Lower lobe of right lung (tissue), 2 donors: Measurements from ENCODE around the gene KIF4B. TPM values are rescaled to one million over a fixed set of nuclear protein-coding genes. Genes with fewer than 3 reads are reported as not detected.

Experiments
- ATAC-seq, 2 donors: fragments of 200-7000 bp; cut with Tn5 transposase; one replicate each; pipeline ENCODE4 v1.9.1; 2020 to 2022; ENCODE audit warnings: mild to moderate bottlenecking in 2 of 2, moderate library complexity in 2 of 2
- DNase-seq: peaks from one replicate; pipeline ENCODE4 v3.0.0-alpha.2; 2020
- H3K27ac ChIP-seq: fragments of 200-600 bp; one replicate; pipeline ENCODE4 v1.8.0; 2022
- H3K27me3 ChIP-seq: fragments of 200-600 bp; one replicate; pipeline ENCODE4 v1.8.0; 2022; ENCODE audit warnings: low read depth
- H3K36me3 ChIP-seq: fragments of 200-600 bp; one replicate; pipeline ENCODE4 v1.8.0; 2022; ENCODE audit warnings: mild to moderate bottlenecking
- H3K4me1 ChIP-seq: fragments of 200-600 bp; one replicate; pipeline ENCODE4 v1.8.0; 2022
- H3K4me3 ChIP-seq: fragments of 200-600 bp; one replicate; pipeline ENCODE4 v1.8.0; 2022; ENCODE audit warnings: mild to moderate bottlenecking
- H3K9me3 ChIP-seq: fragments of 200-600 bp; one replicate; pipeline ENCODE4 v1.8.0; 2022
- intact Hi-C: fragments of 100-400 bp; cut with DNase I; formaldehyde crosslinking; loops from one replicate; pipeline ENCODE4 v1.11.0; 2022
- total RNA-seq: library from RNA; stranded (reverse); fragmentation: NEBNext Ultra II Directional; extraction: Animal tissue kit (Norgen Biotek cat#: 25700); gene quantifications from one replicate; pipeline ENCODE4 v1.2.1, GENCODE V29; 2021
- TF ChIP-seq, protein P1 (sequence below): fragments of 200-600 bp; IDR thresholded peaks from one replicate; pipeline ENCODE4 v1.8.0; 2022; ENCODE audit warnings: antibody characterized with exemption, mild to moderate bottlenecking
- donor health status: DM: no; HTN: yes; CAD: no; lungs with severe emphysema.

Gene KIF4B
- total RNA-seq, 1 donor from 2014 or later = not detected

DNA sequence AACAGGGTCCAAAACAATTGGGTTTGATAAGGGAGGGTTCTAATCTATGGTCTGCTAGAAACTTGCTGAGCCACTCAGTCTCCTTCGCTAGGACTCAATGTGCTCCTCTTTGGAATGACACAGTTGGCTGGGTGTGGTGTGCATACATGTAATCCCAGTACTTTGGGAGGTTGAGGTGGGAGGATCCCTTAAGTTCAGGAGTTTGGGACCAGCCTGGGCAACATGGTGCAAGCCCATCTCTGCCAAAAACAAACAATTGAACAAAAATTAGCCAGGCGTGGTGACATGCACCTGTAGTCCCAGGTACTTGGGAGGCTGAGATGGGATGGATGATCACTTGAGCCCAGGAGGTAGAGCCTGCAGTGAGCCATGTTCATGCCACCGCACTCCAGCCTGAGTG is 2.7 kb upstream of the KIF4B start:
- intact Hi-C loops = no loop called here
- TF ChIP-seq, protein P1, sequence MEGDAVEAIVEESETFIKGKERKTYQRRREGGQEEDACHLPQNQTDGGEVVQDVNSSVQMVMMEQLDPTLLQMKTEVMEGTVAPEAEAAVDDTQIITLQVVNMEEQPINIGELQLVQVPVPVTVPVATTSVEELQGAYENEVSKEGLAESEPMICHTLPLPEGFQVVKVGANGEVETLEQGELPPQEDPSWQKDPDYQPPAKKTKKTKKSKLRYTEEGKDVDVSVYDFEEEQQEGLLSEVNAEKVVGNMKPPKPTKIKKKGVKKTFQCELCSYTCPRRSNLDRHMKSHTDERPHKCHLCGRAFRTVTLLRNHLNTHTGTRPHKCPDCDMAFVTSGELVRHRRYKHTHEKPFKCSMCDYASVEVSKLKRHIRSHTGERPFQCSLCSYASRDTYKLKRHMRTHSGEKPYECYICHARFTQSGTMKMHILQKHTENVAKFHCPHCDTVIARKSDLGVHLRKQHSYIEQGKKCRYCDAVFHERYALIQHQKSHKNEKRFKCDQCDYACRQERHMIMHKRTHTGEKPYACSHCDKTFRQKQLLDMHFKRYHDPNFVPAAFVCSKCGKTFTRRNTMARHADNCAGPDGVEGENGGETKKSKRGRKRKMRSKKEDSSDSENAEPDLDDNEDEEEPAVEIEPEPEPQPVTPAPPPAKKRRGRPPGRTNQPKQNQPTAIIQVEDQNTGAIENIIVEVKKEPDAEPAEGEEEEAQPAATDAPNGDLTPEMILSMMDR = no peak
- Histone ChIP-seq H3K27me3 (no peaks in the 10 kb centered on the region), H3K4me1 (no peaks in the 10 kb centered on the region), H3K36me3 (no peaks in the 10 kb centered on the region), H3K4me3 (no peak overlapping the region), H3K27ac (no peak overlapping the region), H3K9me3 (no peaks in the 10 kb centered on the region)
- DNase-seq (no peak), ATAC-seq (no peak)

DNA sequence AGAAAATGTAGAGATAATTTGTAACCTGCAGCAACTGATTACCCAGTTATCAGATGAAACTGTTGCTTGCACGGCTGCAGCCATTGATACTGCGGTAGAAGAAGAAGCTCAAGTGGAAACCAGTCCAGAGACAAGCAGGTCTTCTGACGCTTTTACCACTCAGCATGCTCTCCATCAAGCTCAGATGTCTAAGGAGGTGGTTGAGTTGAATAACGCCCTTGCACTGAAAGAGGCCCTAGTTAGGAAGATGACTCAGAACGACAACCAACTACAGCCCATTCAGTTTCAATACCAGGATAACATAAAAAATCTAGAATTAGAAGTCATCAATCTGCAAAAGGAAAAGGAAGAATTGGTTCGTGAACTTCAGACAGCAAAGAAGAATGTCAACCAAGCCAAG is 1.7 kb downstream of the KIF4B start:
- TF ChIP-seq, protein P1 = no peak
- intact Hi-C loops = no loop called here
- H3K9me3 ChIP-seq = no peaks in the 10 kb centered on the region

GRCh38 chr5:155017610-155018009 is 4.1 kb downstream of the KIF4B start:
- intact Hi-C loops = no loop called here
- no peak for ATAC-seq

More for the DNA sequence above, 1.7 kb downstream of the KIF4B start:
- Histone ChIP-seq H3K36me3 (no peaks in the 10 kb centered on the region), H3K27me3 (no peaks in the 10 kb centered on the region), H3K27ac (no peak overlapping the region), H3K4me1 (no peaks in the 10 kb centered on the region), H3K4me3 (no peak overlapping the region)
- ATAC-seq = no peak
- no peak for DNase-seq

GRCh38 chr5:155019601-155020226 is 6.2 kb downstream of the KIF4B start:
- Histone ChIP-seq H3K27ac (no peak overlapping the region), H3K9me3 (no peaks in the 10 kb centered on the region), H3K4me1 (no peaks in the 10 kb centered on the region), H3K36me3 (no peaks in the 10 kb centered on the region), H3K4me3 (no peak overlapping the region), H3K27me3 (no peaks in the 10 kb centered on the region)
- TF ChIP-seq, protein P1 = no peak
- ATAC-seq (peak in 1 of 2 donors; percentile 25), DNase-seq (no peak)
- intact Hi-C loops = no loop called here

More at GRCh38 chr5:155017610-155018009, 4.1 kb downstream of the KIF4B start:
- TF ChIP-seq, protein P1 = no peak
- Histone ChIP-seq H3K27ac (no peak overlapping the region), H3K4me3 (no peak overlapping the region), H3K27me3 (no peaks in the 10 kb centered on the region), H3K9me3 (no peaks in the 10 kb centered on the region), H3K4me1 (no peaks in the 10 kb centered on the region), H3K36me3 (no peaks in the 10 kb centered on the region)
- DNase-seq = no peak

- Histone ChIP-seq H3K9me3 (no peaks in the 10 kb centered on the region), H3K4me3 (no peak overlapping the region), H3K36me3 (no peaks in the 10 kb centered on the region), H3K4me1 (no peaks in the 10 kb centered on the region), H3K27me3 (no peaks in the 10 kb centered on the region), H3K27ac (no peak overlapping the region)
- TF ChIP-seq, protein P1 = no peak
- ATAC-seq = no peak
- DNase-seq = no peak
- intact Hi-C loops = no loop called here
Observed at GRCh38 chr5:155021842-155022241, 8.3 kb downstream of the KIF4B start.
